ENCODE data around the gene ANXA10. TPM values are rescaled to one million over a fixed set of nuclear protein-coding genes. Genes with fewer than 3 reads are reported as not detected.
"Not testable (repeated sequence)": the region's sequence is repeated elsewhere in the genome, so short reads cannot be mapped to it uniquely, and the experiment has no call there.

ANXA10 gene
- total RNA-seq, 1 donor from 2014 or later: not detected

GRCh38 chr4:168131196-168131595, 38.9 kb downstream of the ANXA10 start:
- no peak for DNase-seq (ENCODE audit: low spot score)
- peaks cover 38% of the 10 kb centered on the region for H3K27me3 Mint-ChIP-seq (ENCODE audit: low read depth)
- peaks cover 3% of the 10 kb centered on the region for H3K36me3 Mint-ChIP-seq (ENCODE audit: low read depth)
- no peaks in the 10 kb centered on the region for H3K4me1 Mint-ChIP-seq (ENCODE audit: low read depth)
- TF ChIP-seq, protein P1, sequence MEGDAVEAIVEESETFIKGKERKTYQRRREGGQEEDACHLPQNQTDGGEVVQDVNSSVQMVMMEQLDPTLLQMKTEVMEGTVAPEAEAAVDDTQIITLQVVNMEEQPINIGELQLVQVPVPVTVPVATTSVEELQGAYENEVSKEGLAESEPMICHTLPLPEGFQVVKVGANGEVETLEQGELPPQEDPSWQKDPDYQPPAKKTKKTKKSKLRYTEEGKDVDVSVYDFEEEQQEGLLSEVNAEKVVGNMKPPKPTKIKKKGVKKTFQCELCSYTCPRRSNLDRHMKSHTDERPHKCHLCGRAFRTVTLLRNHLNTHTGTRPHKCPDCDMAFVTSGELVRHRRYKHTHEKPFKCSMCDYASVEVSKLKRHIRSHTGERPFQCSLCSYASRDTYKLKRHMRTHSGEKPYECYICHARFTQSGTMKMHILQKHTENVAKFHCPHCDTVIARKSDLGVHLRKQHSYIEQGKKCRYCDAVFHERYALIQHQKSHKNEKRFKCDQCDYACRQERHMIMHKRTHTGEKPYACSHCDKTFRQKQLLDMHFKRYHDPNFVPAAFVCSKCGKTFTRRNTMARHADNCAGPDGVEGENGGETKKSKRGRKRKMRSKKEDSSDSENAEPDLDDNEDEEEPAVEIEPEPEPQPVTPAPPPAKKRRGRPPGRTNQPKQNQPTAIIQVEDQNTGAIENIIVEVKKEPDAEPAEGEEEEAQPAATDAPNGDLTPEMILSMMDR (IDR thresholded peaks at IDR 0.05): no peak
- H3K9me3 Mint-ChIP-seq (ENCODE audit: low read depth): no peaks in the 10 kb centered on the region
- no peak overlapping the region for H3K27ac Mint-ChIP-seq (ENCODE audit: unreplicated experiment)
- no peak overlapping the region for H3K4me3 Mint-ChIP-seq (ENCODE audit: unreplicated experiment)

- no peaks in the 10 kb centered on the region for H3K9me3 Mint-ChIP-seq (ENCODE audit: low read depth)
- DNase-seq (ENCODE audit: low spot score): no peak
- no peak overlapping the region for H3K4me3 Mint-ChIP-seq (ENCODE audit: unreplicated experiment)
- TF ChIP-seq, protein P1 (IDR thresholded peaks at IDR 0.05): no peak
- H3K36me3 Mint-ChIP-seq (ENCODE audit: low read depth): peaks cover 3% of the 10 kb centered on the region
- H3K4me1 Mint-ChIP-seq (ENCODE audit: low read depth): peaks cover 4% of the 10 kb centered on the region
- no peak overlapping the region for H3K27ac Mint-ChIP-seq (ENCODE audit: unreplicated experiment)
- peaks cover 31% of the 10 kb centered on the region for H3K27me3 Mint-ChIP-seq (ENCODE audit: low read depth)
Observed at GRCh38 chr4:168134651-168135050, 42.3 kb downstream of the ANXA10 start.

DNA sequence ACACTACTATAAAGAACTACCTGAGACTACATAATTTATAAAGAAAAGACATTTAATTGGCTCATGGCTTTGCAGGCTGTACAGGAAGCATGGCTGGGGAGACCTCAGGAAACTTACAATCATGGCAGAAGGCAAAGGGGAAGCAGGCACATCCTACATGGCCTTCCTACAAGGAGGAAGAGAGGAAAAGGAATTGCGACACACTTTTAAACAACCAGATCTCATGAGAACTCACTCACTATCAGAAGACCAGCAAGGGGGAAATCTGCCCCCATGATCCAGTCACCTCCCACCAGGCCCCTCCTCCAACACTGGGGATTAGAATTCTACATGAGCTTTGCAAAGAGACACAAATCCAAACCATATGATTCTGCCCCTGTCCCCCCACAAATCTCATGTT, 43.5 kb downstream of the ANXA10 start:
- not testable (repeated sequence) for DNase-seq (ENCODE audit: low spot score); H3K36me3 Mint-ChIP-seq (ENCODE audit: low read depth); H3K4me3 Mint-ChIP-seq (ENCODE audit: unreplicated experiment); H3K4me1 Mint-ChIP-seq (ENCODE audit: low read depth); H3K27ac Mint-ChIP-seq (ENCODE audit: unreplicated experiment); H3K9me3 Mint-ChIP-seq (ENCODE audit: low read depth)
- peaks cover 22% of the 10 kb centered on the region for H3K27me3 Mint-ChIP-seq (ENCODE audit: low read depth)

DNA sequence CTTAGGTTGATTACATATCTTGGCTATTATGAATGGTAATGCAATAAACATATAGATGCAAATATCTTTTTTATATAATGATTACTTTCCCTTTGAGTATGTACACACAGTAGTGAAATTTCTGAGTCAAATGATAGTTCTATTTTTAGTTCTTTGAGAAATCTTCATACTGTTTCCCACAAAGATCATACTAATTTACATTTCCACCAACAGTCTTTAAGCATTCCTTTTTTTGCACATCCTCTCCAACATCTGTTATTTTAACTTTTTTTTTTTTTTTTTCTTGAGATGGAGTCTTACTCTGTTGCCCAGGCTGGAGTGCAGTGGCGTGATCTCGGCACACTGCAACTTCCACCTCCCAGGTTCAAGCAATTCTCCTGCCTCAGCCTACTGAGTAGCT, 45.4 kb downstream of the ANXA10 start:
- H3K36me3 Mint-ChIP-seq (ENCODE audit: low read depth); H3K4me3 Mint-ChIP-seq (ENCODE audit: unreplicated experiment); H3K9me3 Mint-ChIP-seq (ENCODE audit: low read depth); H3K27ac Mint-ChIP-seq (ENCODE audit: unreplicated experiment); H3K4me1 Mint-ChIP-seq (ENCODE audit: low read depth); DNase-seq (ENCODE audit: low spot score): not testable (repeated sequence)
- peaks cover 13% of the 10 kb centered on the region for H3K27me3 Mint-ChIP-seq (ENCODE audit: low read depth)

- H3K4me3 Mint-ChIP-seq (ENCODE audit: unreplicated experiment): no peak overlapping the region
- no peak for DNase-seq (ENCODE audit: low spot score)
- TF ChIP-seq, protein P1 (IDR thresholded peaks at IDR 0.05): no peak
- no peak overlapping the region for H3K27ac Mint-ChIP-seq (ENCODE audit: unreplicated experiment)
- peaks cover 15% of the 10 kb centered on the region for H3K27me3 Mint-ChIP-seq (ENCODE audit: low read depth)
- H3K9me3 Mint-ChIP-seq (ENCODE audit: low read depth): no peaks in the 10 kb centered on the region
- peaks cover 4% of the 10 kb centered on the region for H3K4me1 Mint-ChIP-seq (ENCODE audit: low read depth)
- no peaks in the 10 kb centered on the region for H3K36me3 Mint-ChIP-seq (ENCODE audit: low read depth)
Observed at GRCh38 chr4:168138143-168138542, 45.8 kb downstream of the ANXA10 start.

DNA sequence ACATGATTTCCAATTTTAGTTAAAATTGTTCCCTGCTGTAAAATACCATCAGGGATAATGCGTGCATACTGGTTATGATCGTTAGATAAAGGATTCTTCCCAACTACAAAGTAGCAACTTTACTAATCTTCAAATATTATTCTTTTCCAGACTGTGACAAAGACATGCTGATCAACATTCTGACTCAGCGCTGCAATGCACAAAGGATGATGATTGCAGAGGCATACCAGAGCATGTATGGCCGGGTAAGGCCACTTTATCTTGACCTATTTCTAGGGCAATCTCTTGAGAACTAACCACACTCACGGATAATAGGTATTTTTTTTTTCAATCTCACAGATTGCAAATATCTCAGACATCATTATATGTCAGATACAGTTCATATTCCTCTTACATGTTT, 47.0 kb downstream of the ANXA10 start:
- Mint-ChIP-seq H3K4me3 (ENCODE audit: unreplicated experiment) (no peak overlapping the region), H3K4me1 (ENCODE audit: low read depth) (peaks cover 4% of the 10 kb centered on the region), H3K27me3 (ENCODE audit: low read depth) (peaks cover 18% of the 10 kb centered on the region), H3K36me3 (ENCODE audit: low read depth) (no peaks in the 10 kb centered on the region), H3K27ac (ENCODE audit: unreplicated experiment) (no peak overlapping the region), H3K9me3 (ENCODE audit: low read depth) (no peaks in the 10 kb centered on the region)
- no peak for DNase-seq (ENCODE audit: low spot score)
- TF ChIP-seq, protein P1 (IDR thresholded peaks at IDR 0.05): no peak
